H1 (cell line): ENCODE data around the gene GULP1. TPM values are rescaled to one million over a fixed set of nuclear protein-coding genes. Genes with fewer than 3 reads are reported as not detected.

ENCODE experiments used
- CTCF ChIA-PET: fragments of 300-600 bp; sonication (Branson Sonifier 250); formaldehyde crosslinking; loops from one replicate; lab custom pipeline; 2021; ENCODE audit not compliant: partially characterized antibody; lab: Charles Lee
- POLR2A ChIA-PET: fragments of 300-600 bp; sonication (Branson Sonifier 250); formaldehyde crosslinking; loops from one replicate; lab custom pipeline; 2021; ENCODE audit warnings: inconsistent platforms; ENCODE audit not compliant: partially characterized antibody; lab: Charles Lee
- DNase-seq, 2 experiments: peaks; one replicate each; pipeline versions ENCODE4 v3.0.0 to v3.0.0-alpha.2; 2010 to 2022; ENCODE audit warnings: low spot score in 2 of 2, low read depth in 1 of 2, mixed read lengths in 1 of 2
- FAIRE-seq: peaks from 2 replicates; lab custom pipeline; 2011; peaks lifted over from hg19 to GRCh38; lab: Jason Lieb, UNC
- H2AFZ ChIP-seq: 2 replicates; pipeline ENCODE4 v1.8.1; 2012; ENCODE audit warnings: low read length, inconsistent platforms
- H2AK5ac ChIP-seq: 2 replicates; pipeline ENCODE4 v1.6.1; 2013; ENCODE audit warnings: low read depth, low read length
- H2BK120ac ChIP-seq: replicated peaks from 2 replicates; pipeline ENCODE3; 2013; ENCODE audit warnings: low read depth, low read length, inconsistent platforms
- H2BK12ac ChIP-seq: 2 replicates; pipeline ENCODE4 v1.6.1; 2013; ENCODE audit warnings: low read depth, low read length
- H2BK15ac ChIP-seq: 2 replicates; pipeline ENCODE4 v1.6.1; 2013; ENCODE audit warnings: low read length
- H2BK20ac ChIP-seq: 2 replicates; pipeline ENCODE4 v1.6.1; 2013; ENCODE audit warnings: low read length
- H2BK5ac ChIP-seq: 2 replicates; pipeline ENCODE4 v1.6.1; 2013; ENCODE audit warnings: low read depth, low read length
- H3K14ac ChIP-seq: 2 replicates; pipeline ENCODE4 v1.6.1; 2013; ENCODE audit warnings: inconsistent platforms; ENCODE audit not compliant: insufficient read length
- H3K18ac ChIP-seq: 2 replicates; pipeline ENCODE4 v1.6.1; 2013; ENCODE audit warnings: low read length; ENCODE audit errors: extremely low read depth
- H3K23ac ChIP-seq: 2 replicates; pipeline ENCODE4 v1.6.1; 2013; ENCODE audit warnings: inconsistent platforms; ENCODE audit not compliant: insufficient read length
- H3K23me2 ChIP-seq: 2 replicates; pipeline ENCODE4 v1.6.1; 2013; ENCODE audit warnings: low read depth, low read length
- H3K27ac ChIP-seq: 2 replicates; pipeline ENCODE4 v1.6.1; 2011; ENCODE audit warnings: low read depth, low read length, inconsistent platforms
- H3K27me3 ChIP-seq, 4 experiments: replicated peaks in 1 of 4; 1 replicate in 1 of 4; 2 replicates in 3 of 4; pipeline versions ENCODE4 v1.6.1 to v1.8.1; 2011 to 2013; ENCODE audit warnings: low read length in 3 of 4, mild to moderate bottlenecking in 3 of 4, inconsistent platforms in 2 of 4, mixed read lengths in 2 of 4, moderate library complexity in 1 of 4; ENCODE audit not compliant: control insufficient read depth in 3 of 4, insufficient read depth in 3 of 4; ENCODE audit errors: extremely low read depth in 1 of 4
- H3K36me3 ChIP-seq, 4 experiments: 2 replicates each; pipeline versions ENCODE4 v1.6.1 to v1.8.1; 2011 to 2013; ENCODE audit warnings: mild to moderate bottlenecking in 4 of 4, low read length in 3 of 4, moderate library complexity in 2 of 4, control low read depth in 1 of 4, inconsistent platforms in 1 of 4; ENCODE audit not compliant: insufficient read depth in 4 of 4, control insufficient read depth in 2 of 4
- H3K4ac ChIP-seq: replicated peaks from 2 replicates; pipeline ENCODE3; 2013; ENCODE audit warnings: low read length, low read depth, mixed read lengths, inconsistent platforms; ENCODE audit not compliant: insufficient read length
- H3K4me1 ChIP-seq, 4 experiments: replicated peaks in 1 of 4; 1 replicate in 1 of 4; 2 replicates in 3 of 4; pipeline versions ENCODE4 v1.6.1 to v1.8.1; 2011 to 2013; ENCODE audit warnings: low read length in 3 of 4, inconsistent platforms in 2 of 4, mixed read lengths in 1 of 4; ENCODE audit not compliant: insufficient read depth in 4 of 4, control insufficient read depth in 3 of 4
- H3K4me2 ChIP-seq, 2 experiments: 2 replicates each; pipeline versions ENCODE4 v1.6.1 to v1.8.1; 2011 to 2013; ENCODE audit warnings: low read depth in 2 of 2, low read length in 2 of 2, control low read depth in 1 of 2, inconsistent platforms in 1 of 2, mild to moderate bottlenecking in 1 of 2; ENCODE audit not compliant: insufficient read depth in 1 of 2
- H3K4me3 ChIP-seq, 4 experiments: fragments of 200-600, 300-600 bp in 1 of 4; sonication (generic), shearing (Covaris generic), sonication (Bioruptor Twin) in 1 of 4; 2 replicates each; pipeline versions ENCODE4 v1.5.1 to v1.8.1; 2011 to 2016; ENCODE audit warnings: low read length in 4 of 4, low read depth in 3 of 4, control low read depth in 2 of 4, inconsistent platforms in 2 of 4, mild to moderate bottlenecking in 2 of 4, mixed read lengths in 1 of 4, moderate library complexity in 1 of 4; ENCODE audit not compliant: insufficient read depth in 2 of 4; ENCODE audit errors: extremely low read depth in 1 of 4
- H3K56ac ChIP-seq: replicated peaks from 2 replicates; pipeline ENCODE3; 2013; ENCODE audit warnings: low read depth, mild to moderate bottlenecking, mixed read lengths, low read length, inconsistent platforms; ENCODE audit not compliant: insufficient read length
- H3K79me1 ChIP-seq: 2 replicates; pipeline ENCODE4 v1.6.1; 2013; ENCODE audit warnings: low read depth, low read length, control low read depth
- H3K79me2 ChIP-seq, 2 experiments: 2 replicates each; pipeline versions ENCODE4 v1.6.1 to v1.8.1; 2012 to 2013; ENCODE audit warnings: low read length in 2 of 2, mild to moderate bottlenecking in 2 of 2, inconsistent platforms in 1 of 2; ENCODE audit not compliant: insufficient read depth in 2 of 2, control insufficient read depth in 1 of 2
- H3K9ac ChIP-seq, 4 experiments: replicated peaks in 1 of 4; 1 replicate in 1 of 4; 2 replicates in 3 of 4; pipeline versions ENCODE4 v1.6.1 to v1.8.1; 2011 to 2013; ENCODE audit warnings: low read depth in 3 of 4, low read length in 3 of 4, control low read depth in 2 of 4, mild to moderate bottlenecking in 2 of 4, moderate library complexity in 2 of 4, inconsistent platforms in 1 of 4; ENCODE audit errors: extremely low read depth in 1 of 4
- H3K9me3 ChIP-seq, 2 experiments: 2 replicates each; pipeline versions ENCODE4 v1.6.1 to v1.8.1; 2012 to 2013; ENCODE audit warnings: mild to moderate bottlenecking in 2 of 2, moderate library complexity in 2 of 2, control low read depth in 1 of 2, inconsistent platforms in 1 of 2, low read depth in 1 of 2, low read length in 1 of 2, mixed read lengths in 1 of 2; ENCODE audit not compliant: insufficient read depth in 2 of 2
- H4K20me1 ChIP-seq, 2 experiments: replicated peaks in 1 of 2; 2 replicates each; pipeline versions ENCODE3 to v1.8.1; 2011 to 2013; ENCODE audit warnings: inconsistent platforms in 2 of 2, low read length in 2 of 2, mild to moderate bottlenecking in 1 of 2; ENCODE audit not compliant: insufficient read depth in 2 of 2, control insufficient read depth in 1 of 2
- H4K5ac ChIP-seq: 2 replicates; pipeline ENCODE4 v1.6.1; 2013; ENCODE audit warnings: low read length, low read depth, mixed read lengths, inconsistent platforms; ENCODE audit not compliant: insufficient read length
- H4K8ac ChIP-seq: 2 replicates; pipeline ENCODE4 v1.8.0; 2013; ENCODE audit warnings: mild to moderate bottlenecking, moderate library complexity, low read length, inconsistent platforms; ENCODE audit not compliant: insufficient read depth; ENCODE audit errors: extremely low read depth
- H4K91ac ChIP-seq: replicated peaks from 2 replicates; pipeline ENCODE3; 2013; ENCODE audit warnings: low read length, mixed read lengths, inconsistent platforms; ENCODE audit not compliant: insufficient read length
- CBX5 ChIP-seq: fragments of 300-800, 300-1000 bp; sonication (generic); IDR thresholded peaks from 2 replicates; pipeline ENCODE4 v1.7.1; 2016; ENCODE audit warnings: antibody characterized with exemption, low read length, low read depth
- CEBPB ChIP-seq: IDR thresholded peaks from 2 replicates; pipeline ENCODE4 v1.6.1; 2012; ENCODE audit warnings: low read depth, low read length
- E2F6 ChIP-seq: IDR thresholded peaks from 2 replicates; pipeline ENCODE4 v1.6.1; 2012; ENCODE audit warnings: inconsistent platforms
- JUN ChIP-seq: IDR thresholded peaks from 2 replicates; pipeline ENCODE4 v1.6.1; 2011; ENCODE audit warnings: low read depth, mild to moderate bottlenecking, improper control_type of control experiment, low read length
- KDM5A ChIP-seq: fragments of 200-600 bp; IDR thresholded peaks from 2 replicates; pipeline ENCODE4 v1.7.1; 2012; ENCODE audit warnings: mild to moderate bottlenecking, low read length, inconsistent platforms, mixed read lengths
- MAX ChIP-seq: IDR thresholded peaks from 2 replicates; pipeline ENCODE4 v1.6.1; 2012; ENCODE audit warnings: inconsistent platforms
- POLR2A ChIP-seq, 2 experiments: IDR thresholded peaks; 1 replicate in 1 of 2; 2 replicates in 1 of 2; pipeline ENCODE4 v1.6.1; 2011; ENCODE audit warnings: low read depth in 2 of 2, low read length in 2 of 2, mild to moderate bottlenecking in 2 of 2; ENCODE audit errors: control extremely low read depth in 1 of 2
- RBBP5 ChIP-seq: IDR thresholded peaks from 2 replicates; pipeline ENCODE4 v1.7.1; 2012; ENCODE audit warnings: low read depth, mild to moderate bottlenecking, inconsistent platforms, low read length, moderate library complexity, borderline replicate concordance
- RFX5 ChIP-seq: IDR thresholded peaks from 2 replicates; pipeline ENCODE4 v1.6.1; 2011; ENCODE audit warnings: low read depth, low read length, improper control_type of control experiment, borderline replicate concordance
- TCF12 ChIP-seq: IDR thresholded peaks from 2 replicates; pipeline ENCODE4 v1.6.1; 2011; ENCODE audit warnings: low read depth, mild to moderate bottlenecking, low read length
- WGBS, 2 experiments: shearing (Covaris generic) in 1 of 2; methylation state at CpG; one replicate each; pipeline versions ENCODE4 v1.1.6 to v1.1.7; 2013 to 2015; ENCODE audit warnings: low lambda C conversion rate in 2 of 2, mixed read lengths in 2 of 2, inconsistent platforms in 1 of 2, low coverage in 1 of 2, missing lambda C conversion rate in 1 of 2; ENCODE audit not compliant: insufficient replicate concordance in 2 of 2, insufficient coverage in 1 of 2, insufficient read length in 1 of 2; ENCODE audit errors: extremely low coverage in 1 of 2, missing lambda C conversion rate in 1 of 2; 5-methylcytosine and 5-hydroxymethylcytosine counted together
- polyA plus RNA-seq, 7 experiments: library from polyadenylated mRNA; depleted of rRNA in 3 of 7; stranded (reverse) in 5 of 7; unstranded in 2 of 7; fragments of >200 nt in 5 of 7; fragments of 200-250 nt in 2 of 7; gene quantifications; 1 replicate in 5 of 7; 2 replicates in 1 of 7; 4 replicates in 1 of 7; pipeline versions ENCODE4 v1.2.1 to v1.2.3, GENCODE V29; 2011 to 2013; ENCODE audit warnings: missing spikeins in 2 of 7, mixed read lengths in 2 of 7
- total RNA-seq: library from RNA; stranded (reverse); fragmentation: NEBNext Ultra II Directional; extraction: Animal tissue kit (Norgen Biotek cat#: 25700); gene quantifications from 2 replicates; pipeline ENCODE4 v1.2.1, GENCODE V29; 2021

Gene GULP1
- total and polyA plus RNA-seq, 2 of the 8 experiments (the other 6 are each of a cell fraction or from before 2014, with no cell fraction given), result 69.7 to 139 TPM

- H2BK120ac ChIP-seq, result no peak overlapping the region
- H3K23ac ChIP-seq, result no peak overlapping the region
- H3K14ac ChIP-seq, result no peak overlapping the region
- no peak overlapping the region for H2BK12ac ChIP-seq
- no peak overlapping the region for H2BK20ac ChIP-seq
- peaks cover 3 to 13% (median 8%) of the 10 kb centered on the region in 4 experiments; a peak in 5 of 7 replicates for H3K4me1 ChIP-seq
- H2BK15ac ChIP-seq, result no peak overlapping the region
- FAIRE-seq (no peak), DNase-seq (no peak)
- ChIA-PET CTCF (interaction anchor here (0.7 to 1.8 kb wide), 7 partner anchors 10 to 91 kb away, joined by 3 to 5 read pairs (median 3); no protein-coding TSS in a partner anchor), POLR2A (interaction anchor here (0.9 to 2.0 kb wide), 7 partner anchors 9 to 106 kb away, joined by 3 to 7 read pairs (median 3); no protein-coding TSS in a partner anchor)
- no peak overlapping the region for H2AFZ ChIP-seq
- peaks cover 2% of the 10 kb centered on the region in 2 experiments for H4K20me1 ChIP-seq
- H3K4me2 ChIP-seq, result no peak overlapping the region
- no peak overlapping the region for H3K56ac ChIP-seq
- peaks cover 5% of the 10 kb centered on the region for H3K79me1 ChIP-seq
- no peak overlapping the region for H2AK5ac ChIP-seq
- no peak overlapping the region for H3K18ac ChIP-seq
- H3K36me3 ChIP-seq, result peaks cover 0 to 9% (median 2%) of the 10 kb centered on the region in 4 experiments; a peak in 3 of 8 replicates
- H3K23me2 ChIP-seq, result no peaks in the 10 kb centered on the region
- no peaks in the 10 kb centered on the region for H3K9me3 ChIP-seq
- H3K4ac ChIP-seq, result no peak overlapping the region
- WGBS, 2 experiments, result 70% methylated on average over 3 of the region's 3 CpGs; no CpG with 5 or more reads in 1 of the 2 experiments
- H3K4me3 ChIP-seq, result no peak overlapping the region
- H3K79me2 ChIP-seq, result peaks cover 7 to 99% of the 10 kb centered on the region in 2 experiments
- no peak overlapping the region for H3K9ac ChIP-seq
- no peak overlapping the region for H2BK5ac ChIP-seq
- no peak overlapping the region for H4K91ac ChIP-seq
- no peak overlapping the region for H3K27ac ChIP-seq
- H3K27me3 ChIP-seq, result no peaks in the 10 kb centered on the region
- no peak overlapping the region for H4K5ac ChIP-seq
- H4K8ac ChIP-seq, result peak overlapping the region; percentile 39; the same call in 1 of the 2 replicates
- TF ChIP-seq RBBP5, result no peak
- no peak for TF ChIP-seq CEBPB
- TF ChIP-seq KDM5A, result no peak
- TF ChIP-seq E2F6, result no peak; the same call in 1 of the 2 replicates
- no peak for TF ChIP-seq TCF12
- TF ChIP-seq POLR2A (IDR thresholded peaks at IDR 0.05; ENCODE audit: control extremely low read depth in 1 of 2, low read depth in 2 of 2, low read length in 2 of 2), result 0 out of 3 replicates have a peak, but pooled peaks of 1 of the 2 experiments have one; percentile 6
- TF ChIP-seq RFX5, result no peak
- TF ChIP-seq MAX, result 0 out of 2 replicates have a peak, but pooled peaks have one; percentile 33
- no peak for TF ChIP-seq JUN
- TF ChIP-seq CBX5, result no peak
Measured at GRCh38 chr2:188340257-188340656, 48.6 kb downstream of the GULP1 start.
